Measurements from ENCODE around the gene CLSTN2. TPM values are rescaled to one million over a fixed set of nuclear protein-coding genes. Genes with fewer than 3 reads are reported as not detected.
A peak's percentile ranks its signal among the peaks of the same experiment; 100 is the strongest.

Gene CLSTN2
- total and polyA plus RNA-seq, 2 experiments from 2014 or later = 3.5 to 7.0 TPM

DNA sequence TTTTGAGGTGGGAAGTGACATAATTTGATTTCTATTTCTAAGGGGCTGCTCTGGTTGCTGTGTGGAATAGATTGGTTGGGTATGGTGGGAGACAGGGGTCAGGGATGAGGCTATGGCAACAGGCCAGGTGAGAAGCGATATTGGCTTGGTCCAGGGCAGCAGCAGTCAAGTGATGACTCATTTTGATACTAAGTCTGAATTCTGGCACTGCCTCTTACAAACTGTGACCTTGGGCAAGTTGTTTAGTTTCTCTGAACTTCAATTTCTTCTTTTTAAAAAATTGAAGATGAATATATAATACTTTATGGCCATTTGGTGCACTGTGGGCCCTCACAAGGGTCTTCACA, 40.4 kb upstream of the CLSTN2 start:
- no peak overlapping the region for H3K27ac ChIP-seq
- no peaks in the 10 kb centered on the region for H3K4me1 ChIP-seq (ENCODE audit: low read depth)
- H3K36me3 ChIP-seq = no peaks in the 10 kb centered on the region
- H3K9me3 ChIP-seq (ENCODE audit: low read depth) = no peaks in the 10 kb centered on the region
- DNase-seq (ENCODE audit: low read depth in 1 of 2, low spot score in 1 of 2) = no peak
- H3K4me3 ChIP-seq = no peak overlapping the region
- no peaks in the 10 kb centered on the region for H3K27me3 ChIP-seq
- TF ChIP-seq CTCF (IDR thresholded peaks at IDR 0.05; ENCODE audit: low read depth, low read length) = no peak

DNA sequence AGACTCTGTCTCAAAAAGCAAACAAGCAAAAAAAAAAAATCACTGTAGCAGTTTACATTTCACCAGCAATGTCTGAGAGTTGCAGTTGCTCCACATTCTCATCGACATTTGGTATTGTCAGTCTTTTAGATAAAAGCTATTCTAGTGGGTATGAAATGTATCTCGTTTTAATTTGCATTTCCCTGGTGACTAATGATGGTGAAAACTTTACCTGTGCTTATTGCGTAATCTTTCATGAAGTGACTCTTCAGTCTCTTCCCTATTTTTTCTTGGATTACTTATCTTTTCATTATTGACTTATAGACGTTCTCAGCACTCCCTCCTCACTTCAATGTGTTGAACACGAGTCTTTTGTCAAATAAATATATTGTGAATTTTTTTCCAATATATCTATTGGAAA, 37.2 kb upstream of the CLSTN2 start:
- no peaks in the 10 kb centered on the region for H3K36me3 ChIP-seq
- no peak for TF ChIP-seq CTCF (IDR thresholded peaks at IDR 0.05; ENCODE audit: low read depth, low read length)
- H3K27ac ChIP-seq = no peak overlapping the region
- no peaks in the 10 kb centered on the region for H3K9me3 ChIP-seq (ENCODE audit: low read depth)
- no peaks in the 10 kb centered on the region for H3K4me1 ChIP-seq (ENCODE audit: low read depth)
- no peak for DNase-seq (ENCODE audit: low read depth in 1 of 2, low spot score in 1 of 2)
- no peaks in the 10 kb centered on the region for H3K27me3 ChIP-seq
- no peak overlapping the region for H3K4me3 ChIP-seq

DNA sequence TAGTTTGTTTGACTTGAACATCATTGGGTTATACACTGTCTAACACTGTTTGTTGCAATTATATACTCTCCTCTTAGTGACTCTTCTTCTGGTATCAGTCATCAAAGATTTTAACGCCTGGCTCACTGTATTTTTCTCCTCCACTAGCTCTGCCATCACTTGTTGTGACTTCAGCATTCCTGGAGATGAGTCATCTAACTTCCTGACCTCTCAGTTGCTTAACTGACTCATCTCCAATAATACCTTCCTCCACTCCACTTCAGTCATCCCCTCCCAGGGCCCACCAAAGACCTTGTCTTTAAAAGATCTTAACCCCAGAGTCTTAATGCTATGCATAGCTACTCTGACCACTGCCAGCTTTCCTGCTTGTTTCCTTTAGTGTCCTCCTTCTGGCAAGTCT, 28.6 kb upstream of the CLSTN2 start:
- no peaks in the 10 kb centered on the region for H3K4me1 ChIP-seq (ENCODE audit: low read depth)

GRCh38 chr3:139909811-139910210, 25.2 kb upstream of the CLSTN2 start:
- no peak for DNase-seq (ENCODE audit: low read depth in 1 of 2, low spot score in 1 of 2)
- no peaks in the 10 kb centered on the region for H3K27me3 ChIP-seq
- H3K36me3 ChIP-seq = no peaks in the 10 kb centered on the region
- H3K27ac ChIP-seq = no peak overlapping the region
- no peaks in the 10 kb centered on the region for H3K4me1 ChIP-seq (ENCODE audit: low read depth)
- H3K4me3 ChIP-seq = no peak overlapping the region
- TF ChIP-seq CTCF (IDR thresholded peaks at IDR 0.05; ENCODE audit: low read depth, low read length) = no peak
- no peaks in the 10 kb centered on the region for H3K9me3 ChIP-seq (ENCODE audit: low read depth)

More for the DNA sequence above, 28.6 kb upstream of the CLSTN2 start:
- H3K4me3 ChIP-seq = no peak overlapping the region
- no peaks in the 10 kb centered on the region for H3K36me3 ChIP-seq
- H3K9me3 ChIP-seq (ENCODE audit: low read depth) = no peaks in the 10 kb centered on the region
- H3K27me3 ChIP-seq = no peaks in the 10 kb centered on the region
- DNase-seq (ENCODE audit: low read depth in 1 of 2, low spot score in 1 of 2) = peak in 1 of 2 donors; percentile 2
- H3K27ac ChIP-seq = no peak overlapping the region
- no peak for TF ChIP-seq CTCF (IDR thresholded peaks at IDR 0.05; ENCODE audit: low read depth, low read length)

DNA sequence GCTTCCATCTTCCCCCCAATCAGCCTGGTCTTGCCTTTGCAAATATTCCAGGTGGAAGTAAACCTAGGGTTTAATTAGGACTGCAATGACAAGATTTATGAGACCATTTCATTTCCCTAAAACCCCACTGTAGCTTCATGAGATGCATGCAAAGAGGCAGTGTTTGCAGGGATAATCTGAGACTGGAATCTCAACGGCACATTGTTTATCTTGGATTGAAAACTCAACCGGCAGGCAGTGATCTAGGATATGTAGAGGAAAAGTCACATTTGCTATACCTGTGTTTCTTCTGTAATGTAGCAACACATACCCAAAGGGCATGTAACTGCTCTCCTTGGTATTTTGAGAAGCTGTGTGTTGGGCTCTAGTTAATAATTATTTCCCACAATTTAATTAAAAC, 18.7 kb upstream of the CLSTN2 start:
- Histone ChIP-seq H3K4me1 (ENCODE audit: low read depth) (no peaks in the 10 kb centered on the region), H3K4me3 (no peak overlapping the region), H3K9me3 (ENCODE audit: low read depth) (no peaks in the 10 kb centered on the region), H3K27ac (no peak overlapping the region), H3K36me3 (no peaks in the 10 kb centered on the region), H3K27me3 (no peaks in the 10 kb centered on the region)
- DNase-seq (ENCODE audit: low read depth in 1 of 2, low spot score in 1 of 2) = no peak
- TF ChIP-seq CTCF (IDR thresholded peaks at IDR 0.05; ENCODE audit: low read depth, low read length) = no peak

- Histone ChIP-seq H3K4me1 (ENCODE audit: low read depth) (no peaks in the 10 kb centered on the region), H3K36me3 (no peaks in the 10 kb centered on the region), H3K27ac (no peak overlapping the region), H3K4me3 (no peak overlapping the region), H3K9me3 (ENCODE audit: low read depth) (no peaks in the 10 kb centered on the region), H3K27me3 (no peaks in the 10 kb centered on the region)
- no peak for DNase-seq (ENCODE audit: low read depth in 1 of 2, low spot score in 1 of 2)
- no peak for TF ChIP-seq CTCF (IDR thresholded peaks at IDR 0.05; ENCODE audit: low read depth, low read length)
Measured at GRCh38 chr3:139917226-139917785, 17.7 kb upstream of the CLSTN2 start.

Data from cardiac muscle cell (in vitro differentiated cells and primary cell).